ENCODE data around the gene CPXM2.
"Not testable (repeated sequence)": the region's sequence is repeated elsewhere in the genome, so short reads cannot be mapped to it uniquely, and the experiment has no call there.

Gene CPXM2

DNA sequence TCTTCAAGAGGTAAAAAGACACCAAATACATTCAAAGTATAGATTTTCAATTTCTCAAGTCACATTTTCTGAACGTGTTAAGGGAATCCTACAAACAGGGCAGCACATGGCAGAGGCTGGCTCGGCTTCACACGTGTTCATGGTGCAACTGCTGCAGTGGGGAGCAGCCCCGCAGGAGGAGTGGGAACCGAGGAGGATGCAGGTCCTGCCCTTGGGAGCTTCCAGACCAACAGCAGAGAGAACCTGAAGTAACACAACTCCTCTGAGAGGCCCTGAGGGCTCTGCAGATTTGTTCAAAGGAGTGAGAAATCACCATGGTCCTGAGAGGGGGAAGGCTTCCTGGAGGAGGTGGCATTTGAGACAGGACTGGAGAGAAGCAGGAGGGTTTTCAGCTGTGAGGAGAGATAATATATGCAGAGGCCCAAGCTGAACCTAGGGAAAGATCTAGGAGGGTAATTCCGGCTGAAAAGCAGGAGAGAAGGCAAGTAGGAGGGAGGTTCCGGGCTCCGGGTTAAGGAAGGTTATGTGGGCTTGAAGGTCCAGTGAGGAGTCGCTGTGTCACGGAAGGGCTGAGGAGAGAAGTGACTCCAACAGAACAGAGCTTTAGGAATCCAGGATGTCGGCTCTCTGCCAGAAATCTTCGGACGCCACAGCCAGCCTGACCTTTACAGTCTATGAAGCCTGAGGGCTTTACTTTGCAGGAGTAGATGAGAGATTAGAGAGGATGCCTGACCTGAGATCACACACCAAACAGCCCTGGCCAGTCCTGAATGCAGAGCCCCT, 148.0 kb downstream of the CPXM2 start:
- no peak for DNase-seq (ENCODE audit: low read depth in 2 of 2)

- DNase-seq (ENCODE audit: low read depth in 2 of 2) = no peak
Observed at GRCh38 chr10:123742751-123743440, 148.7 kb downstream of the CPXM2 start.

GRCh38 chr10:123741711-123742110, 149.9 kb downstream of the CPXM2 start:
- DNase-seq (ENCODE audit: low read depth in 2 of 2) = no peak

DNA sequence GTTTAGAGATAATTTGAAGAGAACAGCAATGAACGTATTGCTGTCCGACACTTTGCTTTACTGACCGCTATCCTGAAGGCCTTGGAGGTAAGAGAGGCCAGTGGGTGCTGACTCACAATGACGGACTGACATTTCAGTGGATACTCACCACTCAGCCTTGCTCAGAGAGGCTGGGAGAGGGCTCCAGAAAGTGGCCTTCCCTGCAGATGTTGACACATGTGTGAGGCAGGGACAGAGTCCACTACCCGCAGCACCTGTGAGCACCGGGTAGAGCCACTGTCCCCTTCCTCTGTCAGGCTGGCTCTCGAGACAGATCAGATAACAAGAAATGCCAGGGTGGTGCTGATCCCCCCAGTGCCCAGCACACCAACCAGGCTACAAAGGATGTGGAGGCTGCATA, 150.5 kb downstream of the CPXM2 start:
- no peak for DNase-seq (ENCODE audit: low read depth in 2 of 2)

DNA sequence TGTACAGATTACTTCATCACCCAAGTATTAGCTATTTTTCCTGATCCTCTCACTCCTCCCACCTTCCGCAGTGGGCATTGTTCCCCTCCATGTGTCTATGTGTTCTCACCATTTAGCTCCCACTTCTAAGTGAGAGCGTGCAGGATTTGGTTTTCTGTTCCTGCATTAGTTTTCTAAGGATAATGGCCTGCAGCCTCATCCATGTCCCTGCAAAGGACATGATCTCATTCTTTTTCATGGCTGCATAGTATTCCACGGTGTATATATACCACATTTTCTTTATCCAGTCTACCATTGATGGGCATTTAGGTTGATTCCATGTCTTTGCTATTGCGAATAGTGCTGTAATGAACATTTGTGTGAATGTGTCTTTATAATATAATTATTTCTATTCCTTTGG, 154.7 kb downstream of the CPXM2 start:
- DNase-seq (ENCODE audit: low read depth in 2 of 2) = not testable (repeated sequence)

DNA sequence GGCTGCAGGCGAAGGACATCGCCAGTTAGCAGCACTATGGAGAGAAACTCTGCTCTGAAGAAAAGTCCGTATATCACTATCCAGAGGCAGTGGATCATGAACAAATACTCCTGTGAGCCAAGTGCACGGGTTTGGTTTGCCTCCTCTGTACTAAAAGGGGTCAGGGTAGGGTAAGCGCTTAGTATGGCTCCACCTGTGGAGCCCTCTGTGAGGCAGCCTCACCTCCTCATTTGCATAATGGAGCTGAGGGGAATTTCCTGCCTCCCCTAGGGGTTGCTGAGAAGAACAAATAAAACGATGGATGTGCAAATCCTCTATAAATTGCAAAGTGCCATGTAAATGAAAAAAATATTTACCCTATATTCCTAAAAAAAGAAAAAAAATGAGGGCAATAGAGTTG, 162.1 kb downstream of the CPXM2 start:
- DNase-seq (ENCODE audit: low read depth in 2 of 2) = no peak

DNA sequence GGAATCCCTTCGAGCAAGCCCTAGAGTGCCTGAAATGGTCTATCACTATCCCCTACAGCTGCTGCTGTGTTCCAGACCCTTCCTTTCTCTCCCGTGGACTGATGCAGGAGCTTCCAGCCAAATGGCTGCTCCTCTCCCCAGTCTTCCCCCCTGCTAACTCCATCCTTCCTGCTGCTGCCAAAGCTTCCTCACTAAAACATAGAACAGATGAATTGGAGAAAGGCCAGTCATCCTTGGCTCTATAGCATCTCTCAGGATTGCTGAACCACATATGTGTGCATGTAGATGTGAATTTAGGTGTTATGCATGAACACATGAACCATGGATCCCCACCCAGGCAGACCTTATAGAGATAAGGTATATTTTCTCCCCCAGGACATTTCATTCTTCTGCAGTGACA, 164.8 kb downstream of the CPXM2 start:
- DNase-seq (ENCODE audit: low read depth in 2 of 2) = no peak

DNA sequence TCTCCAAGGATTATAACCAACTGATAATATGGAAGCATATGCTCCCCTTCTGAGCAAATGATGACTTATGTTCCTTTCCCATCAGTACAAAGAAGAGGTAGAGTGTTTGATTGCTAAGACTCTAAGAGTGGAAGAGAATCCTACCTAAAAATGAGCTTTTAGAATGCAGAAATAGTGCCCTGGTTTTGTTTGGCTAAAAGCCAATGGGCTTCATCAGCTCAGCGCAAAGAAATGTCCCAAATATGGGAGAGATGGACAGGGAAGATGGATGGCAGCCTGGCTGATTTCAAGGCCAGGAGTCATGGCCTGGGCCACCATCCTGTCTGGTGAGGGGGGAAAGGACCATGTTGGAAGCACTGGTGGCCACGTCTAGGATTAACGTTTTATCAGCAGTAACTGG, 165.2 kb downstream of the CPXM2 start:
- no peak for DNase-seq (ENCODE audit: low read depth in 2 of 2)

DNA sequence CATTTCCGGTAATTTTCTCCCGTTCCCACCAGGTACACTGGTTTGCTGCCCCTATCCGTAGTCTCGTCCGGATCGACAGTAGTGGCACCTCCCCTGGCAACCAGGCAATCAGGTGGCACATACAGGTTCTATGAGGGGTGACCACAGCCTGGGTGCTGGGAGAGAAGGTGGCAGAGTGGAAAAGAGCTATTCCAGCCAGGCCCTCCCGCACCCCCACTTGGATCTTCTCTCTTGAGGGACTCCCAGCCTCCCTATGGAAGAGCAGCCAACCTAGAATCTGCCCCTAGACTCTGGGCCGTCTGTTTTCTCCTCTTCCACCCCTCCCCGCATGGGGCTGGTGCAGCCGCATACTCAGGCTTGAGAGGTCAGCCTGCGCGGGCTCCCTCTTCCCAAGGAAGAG, 166.9 kb downstream of the CPXM2 start:
- DNase-seq (ENCODE audit: low read depth in 2 of 2) = no peak

DNA sequence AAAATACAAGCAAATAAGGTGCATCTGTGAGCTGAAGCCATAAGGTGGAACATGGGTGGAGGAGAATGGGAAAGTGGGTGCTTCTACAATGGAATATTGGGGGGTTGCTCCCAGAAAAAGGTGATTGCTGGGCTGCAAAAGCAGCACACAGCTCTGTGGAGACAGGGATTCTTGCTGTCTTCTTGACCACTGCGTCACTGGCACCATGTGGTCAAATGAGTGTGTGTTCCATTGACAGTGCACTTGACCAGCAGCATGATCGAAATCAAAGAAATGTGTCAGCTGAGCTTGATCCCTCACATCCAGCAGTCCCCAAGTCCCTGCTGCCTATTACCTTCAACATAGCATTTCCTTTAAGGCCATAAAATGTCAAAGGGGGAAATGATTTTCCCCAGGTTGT, 169.3 kb downstream of the CPXM2 start:
- DNase-seq (ENCODE audit: low read depth in 2 of 2) = no peak

GRCh38 chr10:123721441-123722049, 170.1 kb downstream of the CPXM2 start:
- DNase-seq (ENCODE audit: low read depth in 2 of 2) = no peak

- no peak for DNase-seq (ENCODE audit: low read depth in 2 of 2)
Observed at GRCh38 chr10:123720536-123720935, 171.1 kb downstream of the CPXM2 start.

GRCh38 chr10:123718544-123719060, 173.0 kb downstream of the CPXM2 start:
- DNase-seq (ENCODE audit: low read depth in 2 of 2) = no peak

DNA sequence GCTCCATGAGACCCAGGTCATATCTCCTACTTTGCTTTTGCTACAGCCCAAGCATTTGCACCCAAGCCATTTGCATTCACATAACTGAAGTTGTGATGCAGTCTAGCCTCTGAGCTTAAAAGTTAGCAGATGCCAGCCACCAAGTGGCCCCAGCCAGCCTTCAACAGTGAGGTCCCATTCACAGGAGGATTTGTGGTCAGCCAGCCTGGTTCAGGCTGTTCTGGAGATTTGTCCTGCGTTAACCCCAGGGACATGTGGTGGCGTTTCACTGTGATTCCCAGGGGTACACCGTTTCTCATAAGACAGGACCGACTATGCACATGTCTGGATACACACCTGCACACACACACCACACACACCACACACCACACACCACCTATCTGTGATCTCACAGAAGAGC, 174.3 kb downstream of the CPXM2 start:
- no peak for DNase-seq (ENCODE audit: low read depth in 2 of 2)

DNA sequence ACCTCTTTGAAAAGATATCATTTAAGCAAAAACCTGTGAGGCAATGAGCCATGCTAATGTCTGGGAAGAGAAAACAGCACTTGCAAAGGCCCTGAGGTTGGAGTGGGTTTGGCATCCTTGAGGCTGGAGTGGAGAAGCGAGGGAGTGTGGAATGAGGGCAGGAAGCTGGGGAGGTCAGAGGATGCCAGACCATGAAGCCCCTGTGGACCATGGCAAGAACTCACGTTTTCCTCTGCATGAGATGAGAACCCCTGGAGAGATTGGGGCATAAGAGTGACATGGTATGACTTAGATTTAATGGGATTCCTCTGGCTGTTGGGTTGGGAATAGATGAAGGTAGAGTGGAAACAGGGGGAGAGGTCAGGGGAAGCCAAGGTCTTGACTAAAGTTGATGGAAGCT, 176.1 kb downstream of the CPXM2 start:
- DNase-seq (ENCODE audit: low read depth in 2 of 2) = no peak

- no peak for DNase-seq (ENCODE audit: low read depth in 2 of 2)
Observed at GRCh38 chr10:123706236-123706635, 185.4 kb downstream of the CPXM2 start.

DNA sequence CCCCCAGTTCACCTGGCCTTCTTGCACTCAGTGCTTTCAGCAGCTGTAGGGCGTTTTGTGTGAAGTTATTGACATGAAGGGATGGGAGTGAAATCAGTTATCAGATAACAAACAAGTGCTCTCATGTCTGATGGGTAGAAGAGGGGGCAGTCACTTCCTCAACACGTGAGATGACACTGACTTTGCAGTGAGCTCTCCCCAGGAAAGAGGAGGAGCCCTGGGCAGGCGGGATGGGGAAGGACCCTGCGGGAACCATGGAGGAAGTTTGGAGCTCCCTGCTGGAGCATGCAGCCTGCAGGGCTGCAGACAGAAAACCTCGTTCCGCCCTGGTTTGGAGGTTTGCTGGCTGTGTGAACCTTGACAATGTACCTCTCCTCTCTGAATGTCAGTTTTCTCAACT, 186.8 kb downstream of the CPXM2 start:
- no peak for DNase-seq (ENCODE audit: low read depth in 2 of 2)

DNA sequence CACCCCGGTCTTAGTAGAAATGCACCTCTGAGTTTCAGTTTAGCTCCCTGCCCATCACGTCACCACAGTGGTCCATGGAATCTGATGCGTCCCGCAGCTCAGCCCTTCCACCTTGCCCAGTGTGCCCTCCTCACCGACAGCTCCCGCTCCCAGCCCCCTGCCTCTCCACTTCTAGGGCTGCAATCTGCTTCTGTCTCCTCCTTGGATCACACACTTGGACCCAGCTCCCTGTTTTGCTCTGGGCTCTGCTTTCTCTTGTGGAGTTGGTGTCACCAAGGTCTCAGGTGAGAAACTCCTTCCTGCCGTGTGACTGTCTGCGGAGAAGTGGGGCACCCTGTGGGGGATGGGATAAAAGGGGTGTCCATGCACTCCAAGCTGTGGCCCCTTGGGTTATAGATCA, 187.5 kb downstream of the CPXM2 start:
- no peak for DNase-seq (ENCODE audit: low read depth in 2 of 2)

- no peak for DNase-seq (ENCODE audit: low read depth in 2 of 2)
Observed at GRCh38 chr10:123703195-123703790, 188.3 kb downstream of the CPXM2 start.

All from stimulated activated CD8-positive, alpha-beta memory T cell treated with anti-CD3 and anti-CD28 coated beads, Interleukin-7, amount 100 ng/mL, for 4 hours (primary cell).